Gastrocnemius medialis (tissue), 4 donors: ENCODE measurements around the gene FANCC. TPM values are rescaled to one million over a fixed set of nuclear protein-coding genes. Genes with fewer than 3 reads are reported as not detected.

ENCODE experiments used
- ATAC-seq, 2 donors: fragments of 150-250 bp; one replicate each; pipeline ENCODE4 v1.9.1; 2016
- DNase-seq, 2 donors: peaks; one replicate each; pipeline ENCODE4 v3.0.0-alpha.2; 2019
- H3K27ac ChIP-seq, 4 donors: fragments of 200-600 bp; sonication (generic); 1 replicate in 1 of 4; 2 replicates in 3 of 4; pipeline ENCODE4 v1.5.1; 2016 to 2018; ENCODE audit warnings: mild to moderate bottlenecking in 2 of 4, moderate library complexity in 1 of 4
- H3K27me3 ChIP-seq, 3 donors: fragments of 200-600 bp; sonication (generic) in 2 of 3; 1 replicate in 1 of 3; 2 replicates in 2 of 3; pipeline versions ENCODE4 v1.5.1 to v1.6.0; 2016 to 2019; ENCODE audit warnings: mild to moderate bottlenecking in 1 of 3, moderate library complexity in 1 of 3
- H3K36me3 ChIP-seq, 2 donors: fragments of 200-600 bp; sonication (generic) in 1 of 2; one replicate each; pipeline ENCODE4 v1.5.1; 2017 to 2018
- H3K4me1 ChIP-seq, 2 donors: fragments of 200-600 bp; sonication (generic) in 1 of 2; one replicate each; pipeline ENCODE4 v1.5.1; 2016 to 2017; ENCODE audit warnings: mild to moderate bottlenecking in 2 of 2
- H3K4me3 ChIP-seq, 4 donors: fragments of 200-600 bp; sonication (generic) in 3 of 4; 1 replicate in 1 of 4; 2 replicates in 3 of 4; pipeline ENCODE4 v1.5.1; 2016 to 2019; ENCODE audit warnings: mild to moderate bottlenecking in 2 of 4
- H3K9me3 ChIP-seq, 3 donors: fragments of 200-600 bp; sonication (generic) in 2 of 3; 1 replicate in 1 of 3; 2 replicates in 2 of 3; pipeline ENCODE4 v1.5.1; 2016 to 2019
- POLR2A ChIP-seq, 2 donors: fragments of 450-650 bp; IDR thresholded peaks; one replicate each; pipeline ENCODE4 v1.6.1; 2017; ENCODE audit warnings: antibody characterized with exemption in 2 of 2, mild to moderate bottlenecking in 2 of 2, moderate library complexity in 2 of 2
- in situ Hi-C, 4 donors: fragments of 200-750 bp; cut with MboI; loops; one replicate each; pipeline versions ENCODE4 v1.15.0 to v1.8.0; 2017; ENCODE audit warnings: low sequenced_read_pairs in 4 of 4
- intact Hi-C: fragments of 100-400 bp; cut with DNase I; formaldehyde crosslinking; loops from one replicate; pipeline ENCODE4 v1.15.1; 2023; ENCODE audit warnings: low total_unique reads
- total RNA-seq, 4 donors: library from RNA; depleted of rRNA; stranded (reverse); fragments of >200 nt; gene quantifications; one replicate each; pipeline versions ENCODE4 v1.1.0 to v1.2.3, GENCODE V29; 2016
- TF ChIP-seq, protein P1 (sequence below), 5 experiments: fragments of 450-650 bp in 3 of 5; fragments of 200-600 bp in 2 of 5; sonication (generic) in 2 of 5; IDR thresholded peaks in 4 of 5; conservative IDR thresholded peaks in 1 of 5; 1 replicate in 4 of 5; 2 replicates in 1 of 5; pipeline ENCODE4 v1.5.1; 2016 to 2019; ENCODE audit warnings: antibody characterized with exemption in 5 of 5, mild to moderate bottlenecking in 3 of 5, moderate library complexity in 3 of 5

The FANCC gene
- total RNA-seq, 4 donors from 2014 or later: 1.2 to 4.8 (median 2.5) TPM

DNA sequence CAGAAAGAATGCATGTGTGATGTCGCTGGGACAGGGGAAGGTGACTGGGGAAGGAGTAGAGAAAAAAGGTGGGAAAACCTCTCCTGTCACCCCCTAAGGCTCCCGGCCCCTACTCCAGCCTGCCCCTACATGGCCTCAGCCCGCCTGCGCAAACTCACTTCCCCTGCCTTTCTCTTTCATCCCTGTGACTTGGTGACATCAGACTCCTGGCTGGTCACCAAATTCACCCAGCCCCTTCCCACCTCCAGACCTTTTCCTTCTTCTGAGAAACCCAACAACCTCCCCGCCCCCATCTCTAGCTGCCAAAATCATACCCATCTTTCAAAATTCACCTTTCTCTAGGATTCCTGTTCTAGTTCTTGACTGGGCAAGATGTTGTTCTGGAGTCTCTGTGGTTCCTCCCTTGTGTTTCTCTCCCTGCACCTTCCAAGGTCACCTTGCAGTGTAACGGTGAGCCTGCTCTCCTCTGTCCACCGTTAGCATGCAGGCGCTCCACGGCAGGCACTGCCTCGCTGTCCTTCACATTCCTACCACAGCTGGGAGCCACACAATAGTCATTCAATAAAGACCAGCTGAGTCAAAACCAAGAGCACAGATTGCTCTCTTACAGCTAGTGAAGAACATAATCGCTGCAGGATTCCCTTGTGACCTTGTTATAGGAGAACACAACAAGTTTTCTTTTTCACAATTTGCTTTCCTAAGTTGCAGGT lies 134.5 kb downstream of the FANCC start:
- no peaks in the 10 kb centered on the region for H3K4me1 ChIP-seq
- ATAC-seq (no peak), DNase-seq (no peak)
- intact Hi-C loops (no loop called here), in situ Hi-C loops (no loop called here)
- no peaks in the 10 kb centered on the region for H3K27me3 ChIP-seq
- TF ChIP-seq, protein P1, sequence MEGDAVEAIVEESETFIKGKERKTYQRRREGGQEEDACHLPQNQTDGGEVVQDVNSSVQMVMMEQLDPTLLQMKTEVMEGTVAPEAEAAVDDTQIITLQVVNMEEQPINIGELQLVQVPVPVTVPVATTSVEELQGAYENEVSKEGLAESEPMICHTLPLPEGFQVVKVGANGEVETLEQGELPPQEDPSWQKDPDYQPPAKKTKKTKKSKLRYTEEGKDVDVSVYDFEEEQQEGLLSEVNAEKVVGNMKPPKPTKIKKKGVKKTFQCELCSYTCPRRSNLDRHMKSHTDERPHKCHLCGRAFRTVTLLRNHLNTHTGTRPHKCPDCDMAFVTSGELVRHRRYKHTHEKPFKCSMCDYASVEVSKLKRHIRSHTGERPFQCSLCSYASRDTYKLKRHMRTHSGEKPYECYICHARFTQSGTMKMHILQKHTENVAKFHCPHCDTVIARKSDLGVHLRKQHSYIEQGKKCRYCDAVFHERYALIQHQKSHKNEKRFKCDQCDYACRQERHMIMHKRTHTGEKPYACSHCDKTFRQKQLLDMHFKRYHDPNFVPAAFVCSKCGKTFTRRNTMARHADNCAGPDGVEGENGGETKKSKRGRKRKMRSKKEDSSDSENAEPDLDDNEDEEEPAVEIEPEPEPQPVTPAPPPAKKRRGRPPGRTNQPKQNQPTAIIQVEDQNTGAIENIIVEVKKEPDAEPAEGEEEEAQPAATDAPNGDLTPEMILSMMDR (IDR thresholded peaks at IDR 0.05 in 4 of 5, conservative IDR thresholded peaks at IDR 0.05 in 1 of 5): no peak
- TF ChIP-seq POLR2A (IDR thresholded peaks at IDR 0.05): no peak
- no peaks in the 10 kb centered on the region for H3K36me3 ChIP-seq
- H3K4me3 ChIP-seq: no peak overlapping the region
- no peak overlapping the region for H3K27ac ChIP-seq
- H3K9me3 ChIP-seq: no peaks in the 10 kb centered on the region

- peaks cover 6 to 11% of the 10 kb centered on the region in 2 donors for H3K4me1 ChIP-seq
- no peak for TF ChIP-seq POLR2A (IDR thresholded peaks at IDR 0.05)
- TF ChIP-seq, protein P1 (IDR thresholded peaks at IDR 0.05 in 4 of 5, conservative IDR thresholded peaks at IDR 0.05 in 1 of 5): no peak
- H3K36me3 ChIP-seq: no peaks in the 10 kb centered on the region
- H3K27me3 ChIP-seq: no peaks in the 10 kb centered on the region
- in situ Hi-C loops (no loop called here), intact Hi-C loops (no loop called here)
- H3K27ac ChIP-seq: no peak overlapping the region
- DNase-seq (no peak), ATAC-seq (no peak)
- no peak overlapping the region for H3K4me3 ChIP-seq
- no peaks in the 10 kb centered on the region for H3K9me3 ChIP-seq
These were observed 135.7 kb downstream of the FANCC start for GRCh38 chr9:95181835-95182234.

DNA sequence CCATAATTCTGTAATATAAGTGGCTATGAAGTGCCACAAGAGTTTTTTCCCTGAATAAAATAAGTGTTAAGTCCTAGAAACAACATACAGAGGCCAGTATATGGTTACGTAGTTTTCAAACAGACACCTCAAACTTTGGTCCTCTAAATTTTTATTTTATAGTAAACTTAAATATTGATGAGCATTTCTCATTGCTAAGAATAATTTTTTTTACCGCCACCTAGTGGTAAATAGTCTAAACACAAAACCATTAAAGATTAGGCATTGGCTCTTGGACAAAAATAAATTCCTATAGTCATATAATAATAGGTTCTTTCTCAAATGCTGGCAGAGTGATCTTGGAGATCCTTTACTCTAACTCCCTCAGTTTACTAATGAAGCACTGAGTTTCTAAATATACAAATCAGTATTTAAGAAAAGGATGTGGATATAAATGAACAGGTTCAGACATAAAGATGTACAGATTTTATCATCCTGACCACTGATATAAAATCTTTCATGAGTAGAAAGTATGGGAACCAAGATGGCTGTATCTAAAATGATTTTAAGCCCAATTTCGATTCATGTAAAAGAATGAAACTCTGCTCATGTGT lies 136.2 kb downstream of the FANCC start:
- H3K36me3 ChIP-seq: no peaks in the 10 kb centered on the region
- TF ChIP-seq, protein P1 (IDR thresholded peaks at IDR 0.05 in 4 of 5, conservative IDR thresholded peaks at IDR 0.05 in 1 of 5): peak in 3 of 5 experiments; percentile 14 to 50 (median 32)
- TF ChIP-seq POLR2A (IDR thresholded peaks at IDR 0.05): no peak
- no peak overlapping the region for H3K4me3 ChIP-seq
- DNase-seq (no peak), ATAC-seq (no peak)
- no peaks in the 10 kb centered on the region for H3K27me3 ChIP-seq
- no peaks in the 10 kb centered on the region for H3K9me3 ChIP-seq
- in situ Hi-C loops: no loop called here
- H3K27ac ChIP-seq: no peak overlapping the region
- intact Hi-C loops: no loop called here
- peaks cover 7 to 13% of the 10 kb centered on the region in 2 donors for H3K4me1 ChIP-seq

GRCh38 chr9:95177617-95178016 lies 139.9 kb downstream of the FANCC start:
- H3K27me3 ChIP-seq: no peaks in the 10 kb centered on the region
- no peaks in the 10 kb centered on the region for H3K9me3 ChIP-seq
- no peak for TF ChIP-seq POLR2A (IDR thresholded peaks at IDR 0.05)
- TF ChIP-seq, protein P1 (IDR thresholded peaks at IDR 0.05 in 4 of 5, conservative IDR thresholded peaks at IDR 0.05 in 1 of 5): no peak
- H3K4me3 ChIP-seq: no peak overlapping the region
- no peak for DNase-seq
- H3K36me3 ChIP-seq: no peaks in the 10 kb centered on the region
- no peak overlapping the region for H3K27ac ChIP-seq
- H3K4me1 ChIP-seq: peaks cover 7 to 13% of the 10 kb centered on the region in 2 donors
- in situ Hi-C loops (no loop called here), intact Hi-C loops (no loop called here)
- ATAC-seq: no peak
